K562 (cell line): ENCODE results near the gene TBATA.

Experiments
- CBFA2T2 ChIP-seq: fragments of 450-650 bp; conservative IDR thresholded peaks from 2 replicates; pipeline ENCODE4 v1.6.1; 2017; ENCODE audit warnings: mild to moderate bottlenecking
- CHD1 ChIP-seq: fragments of 200-600 bp; sonication (generic); IDR thresholded peaks from one replicate; pipeline ENCODE4 v1.6.1; 2012; ENCODE audit warnings: mild to moderate bottlenecking, moderate library complexity, low read length, inconsistent platforms
- EHMT2 ChIP-seq: fragments of 450-650 bp; IDR thresholded peaks from 2 replicates; pipeline ENCODE4 v1.6.1; 2018; ENCODE audit warnings: antibody characterized with exemption
- FIP1L1 ChIP-seq: fragments of 200-400 bp; formaldehyde crosslinking; IDR thresholded peaks from 2 replicates; pipeline ENCODE4 v1.6.1; 2018; ENCODE audit warnings: mild to moderate bottlenecking, low read depth, low read length; ENCODE audit not compliant: poor library complexity, severe bottlenecking
- GATAD2A ChIP-seq: fragments of 450-650 bp; IDR thresholded peaks from 2 replicates; pipeline ENCODE4 v1.6.1; 2017
- MCM7 ChIP-seq, 2 experiments: fragments of 450-650 bp; IDR thresholded peaks; 2 replicates each; pipeline ENCODE4 v1.6.1; 2016 to 2018
- NCOR1 ChIP-seq: fragments of 450-650 bp; IDR thresholded peaks from 2 replicates; pipeline ENCODE4 v1.6.1; 2016; ENCODE audit warnings: mild to moderate bottlenecking, moderate library complexity
- RAD51 ChIP-seq: fragments of 450-650 bp; IDR thresholded peaks from 2 replicates; pipeline ENCODE4 v1.7.1; 2016; ENCODE audit warnings: low read depth, mild to moderate bottlenecking, borderline replicate concordance
- THRB ChIP-seq: fragments of 450-650 bp; formaldehyde crosslinking; conservative IDR thresholded peaks from 2 replicates; pipeline ENCODE4 v1.4.0; 2022; ENCODE audit warnings: mild to moderate bottlenecking, missing genetic modification characterization
- ZNF121 ChIP-seq: sonication (generic); formaldehyde crosslinking; conservative IDR thresholded peaks from 2 replicates; pipeline ENCODE4 v1.8.0; 2022; ENCODE audit warnings: missing genetic modification reagents
- TF ChIP-seq, protein P1 (sequence below), 3 experiments: IDR thresholded peaks in 2 of 3; conservative IDR thresholded peaks in 1 of 3; 2 replicates each; pipeline ENCODE4 v1.5.1; 2011 to 2012; ENCODE audit warnings: low read length in 3 of 3, mild to moderate bottlenecking in 3 of 3, control low read depth in 2 of 3, improper control_type of control experiment in 1 of 3, inconsistent platforms in 1 of 3, low read depth in 1 of 3, mixed read lengths in 1 of 3, moderate library complexity in 1 of 3; ENCODE audit not compliant: insufficient read depth in 2 of 3
- TF ChIP-seq, protein P2 (sequence below): sonication (generic); formaldehyde crosslinking; IDR thresholded peaks from 2 replicates; pipeline ENCODE4 v1.4.0; 2020; ENCODE audit warnings: mild to moderate bottlenecking, missing genetic modification reagents

DNA sequence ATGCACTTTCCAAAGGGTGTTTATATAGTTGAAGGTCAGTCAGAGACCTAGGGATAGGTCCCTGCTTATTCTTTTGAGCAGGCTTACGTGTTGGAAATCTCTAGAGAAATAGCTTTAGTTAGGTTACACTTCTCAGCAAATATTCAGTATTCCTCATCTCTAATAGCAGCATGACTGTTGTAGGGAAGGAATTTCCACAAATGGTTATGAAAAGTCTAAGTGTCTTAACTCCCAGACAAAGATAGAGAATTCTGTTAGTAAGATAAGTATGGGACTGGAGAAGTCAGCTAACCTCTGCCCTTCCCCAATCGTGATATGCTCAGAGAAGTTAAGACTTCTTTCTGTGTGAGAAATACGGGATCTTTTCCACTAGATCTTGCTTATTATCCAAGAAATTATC is 47.0 kb upstream of the TBATA start:
- no peak for TF ChIP-seq CBFA2T2
- TF ChIP-seq MCM7 (IDR thresholded peaks at IDR 0.05) = no peak
- TF ChIP-seq, protein P1, sequence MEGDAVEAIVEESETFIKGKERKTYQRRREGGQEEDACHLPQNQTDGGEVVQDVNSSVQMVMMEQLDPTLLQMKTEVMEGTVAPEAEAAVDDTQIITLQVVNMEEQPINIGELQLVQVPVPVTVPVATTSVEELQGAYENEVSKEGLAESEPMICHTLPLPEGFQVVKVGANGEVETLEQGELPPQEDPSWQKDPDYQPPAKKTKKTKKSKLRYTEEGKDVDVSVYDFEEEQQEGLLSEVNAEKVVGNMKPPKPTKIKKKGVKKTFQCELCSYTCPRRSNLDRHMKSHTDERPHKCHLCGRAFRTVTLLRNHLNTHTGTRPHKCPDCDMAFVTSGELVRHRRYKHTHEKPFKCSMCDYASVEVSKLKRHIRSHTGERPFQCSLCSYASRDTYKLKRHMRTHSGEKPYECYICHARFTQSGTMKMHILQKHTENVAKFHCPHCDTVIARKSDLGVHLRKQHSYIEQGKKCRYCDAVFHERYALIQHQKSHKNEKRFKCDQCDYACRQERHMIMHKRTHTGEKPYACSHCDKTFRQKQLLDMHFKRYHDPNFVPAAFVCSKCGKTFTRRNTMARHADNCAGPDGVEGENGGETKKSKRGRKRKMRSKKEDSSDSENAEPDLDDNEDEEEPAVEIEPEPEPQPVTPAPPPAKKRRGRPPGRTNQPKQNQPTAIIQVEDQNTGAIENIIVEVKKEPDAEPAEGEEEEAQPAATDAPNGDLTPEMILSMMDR (IDR thresholded peaks at IDR 0.05 in 2 of 3, conservative IDR thresholded peaks at IDR 0.05 in 1 of 3; ENCODE audit: insufficient read depth in 2 of 3, low read depth in 1 of 3, low read length in 3 of 3) = no peak
- no peak for TF ChIP-seq CHD1
- TF ChIP-seq NCOR1 = no peak
- no peak for TF ChIP-seq RAD51
- TF ChIP-seq EHMT2 = no peak
- TF ChIP-seq FIP1L1 = no peak
- TF ChIP-seq, protein P2, sequence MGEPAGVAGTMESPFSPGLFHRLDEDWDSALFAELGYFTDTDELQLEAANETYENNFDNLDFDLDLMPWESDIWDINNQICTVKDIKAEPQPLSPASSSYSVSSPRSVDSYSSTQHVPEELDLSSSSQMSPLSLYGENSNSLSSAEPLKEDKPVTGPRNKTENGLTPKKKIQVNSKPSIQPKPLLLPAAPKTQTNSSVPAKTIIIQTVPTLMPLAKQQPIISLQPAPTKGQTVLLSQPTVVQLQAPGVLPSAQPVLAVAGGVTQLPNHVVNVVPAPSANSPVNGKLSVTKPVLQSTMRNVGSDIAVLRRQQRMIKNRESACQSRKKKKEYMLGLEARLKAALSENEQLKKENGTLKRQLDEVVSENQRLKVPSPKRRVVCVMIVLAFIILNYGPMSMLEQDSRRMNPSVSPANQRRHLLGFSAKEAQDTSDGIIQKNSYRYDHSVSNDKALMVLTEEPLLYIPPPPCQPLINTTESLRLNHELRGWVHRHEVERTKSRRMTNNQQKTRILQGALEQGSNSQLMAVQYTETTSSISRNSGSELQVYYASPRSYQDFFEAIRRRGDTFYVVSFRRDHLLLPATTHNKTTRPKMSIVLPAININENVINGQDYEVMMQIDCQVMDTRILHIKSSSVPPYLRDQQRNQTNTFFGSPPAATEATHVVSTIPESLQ (CRISPR knock-in tag) = no peak
- TF ChIP-seq GATAD2A = no peak
- no peak for TF ChIP-seq ZNF121
- TF ChIP-seq THRB (CRISPR knock-in tag) = no peak
